H9 (cell line): ENCODE data around the gene RNF40. TPM values are rescaled to one million over a fixed set of nuclear protein-coding genes. Genes with fewer than 3 reads are reported as not detected.

Experiments
- DNase-seq: peaks from one replicate; pipeline ENCODE4 v3.0.0-alpha.2; 2017
- H2AFZ ChIP-seq: one replicate; pipeline ENCODE4 v1.6.1; 2013; ENCODE audit warnings: mild to moderate bottlenecking, low read length, control low read depth, moderate library complexity
- H2AK5ac ChIP-seq: 2 replicates; pipeline ENCODE4 v1.6.1; 2013; ENCODE audit warnings: low read length, control low read depth, mixed read lengths; ENCODE audit not compliant: insufficient read length
- H2BK120ac ChIP-seq: one replicate; pipeline ENCODE4 v1.6.1; 2013; ENCODE audit warnings: low read depth, mild to moderate bottlenecking, low read length, control low read depth, inconsistent platforms; ENCODE audit not compliant: poor library complexity, severe bottlenecking
- H2BK12ac ChIP-seq: 2 replicates; pipeline ENCODE4 v1.6.1; 2013; ENCODE audit warnings: low read length, control low read depth, mixed read lengths, low read depth; ENCODE audit not compliant: insufficient read length
- H2BK15ac ChIP-seq: 2 replicates; pipeline ENCODE4 v1.6.1; 2013; ENCODE audit warnings: low read depth, low read length, control low read depth
- H2BK20ac ChIP-seq: one replicate; pipeline ENCODE4 v1.6.1; 2013; ENCODE audit warnings: low read depth, mild to moderate bottlenecking, low read length, control low read depth, inconsistent platforms; ENCODE audit not compliant: poor library complexity, severe bottlenecking
- H2BK5ac ChIP-seq: 2 replicates; pipeline ENCODE4 v1.6.1; 2013; ENCODE audit warnings: low read length, control low read depth, mixed read lengths; ENCODE audit not compliant: insufficient read length
- H3K14ac ChIP-seq: 2 replicates; pipeline ENCODE4 v1.6.1; 2013; ENCODE audit warnings: low read length, control low read depth; ENCODE audit not compliant: insufficient read depth
- H3K18ac ChIP-seq: 2 replicates; pipeline ENCODE4 v1.6.1; 2013; ENCODE audit warnings: low read depth, mild to moderate bottlenecking, mixed read lengths, low read length, control low read depth; ENCODE audit not compliant: insufficient read length
- H3K23ac ChIP-seq: 2 replicates; pipeline ENCODE4 v1.6.1; 2013; ENCODE audit warnings: low read length, control low read depth, mixed read lengths, low read depth; ENCODE audit not compliant: insufficient read length
- H3K23me2 ChIP-seq: 2 replicates; pipeline ENCODE4 v1.6.1; 2013; ENCODE audit warnings: low read depth, mild to moderate bottlenecking, mixed read lengths, low read length, control low read depth; ENCODE audit not compliant: insufficient read length, poor library complexity, severe bottlenecking
- H3K27ac ChIP-seq: 2 replicates; pipeline ENCODE4 v1.5.1; 2013; ENCODE audit warnings: low read length, control low read depth, mixed read lengths, low read depth; ENCODE audit not compliant: insufficient read length
- H3K27me3 ChIP-seq: 2 replicates; pipeline ENCODE4 v1.6.1; 2013; ENCODE audit warnings: low read length, control low read depth, inconsistent platforms; ENCODE audit not compliant: insufficient read depth
- H3K4ac ChIP-seq: 2 replicates; pipeline ENCODE4 v1.6.1; 2013; ENCODE audit warnings: low read depth, mild to moderate bottlenecking, control low read depth, inconsistent platforms, low read length, moderate library complexity
- H3K4me1 ChIP-seq: 2 replicates; pipeline ENCODE4 v1.6.1; 2013; ENCODE audit warnings: low read length, control low read depth, inconsistent platforms; ENCODE audit not compliant: insufficient read depth
- H3K4me2 ChIP-seq: 2 replicates; pipeline ENCODE4 v1.6.1; 2013; ENCODE audit warnings: low read length, control low read depth, mixed read lengths; ENCODE audit not compliant: insufficient read length, insufficient read depth
- H3K56ac ChIP-seq: 2 replicates; pipeline ENCODE4 v1.6.1; 2013; ENCODE audit warnings: low read depth, mild to moderate bottlenecking, mixed read lengths, low read length, control low read depth; ENCODE audit not compliant: insufficient read length
- H3K79me1 ChIP-seq: 2 replicates; pipeline ENCODE4 v1.6.1; 2013; ENCODE audit warnings: low read depth, mild to moderate bottlenecking, moderate library complexity, low read length, control low read depth, inconsistent platforms; ENCODE audit not compliant: insufficient read depth, poor library complexity, severe bottlenecking
- H3K79me2 ChIP-seq: 2 replicates; pipeline ENCODE4 v1.6.1; 2013; ENCODE audit warnings: low read length, control low read depth, inconsistent platforms; ENCODE audit not compliant: insufficient read depth
- H3K9ac ChIP-seq: 2 replicates; pipeline ENCODE4 v1.6.1; 2013; ENCODE audit warnings: low read length, control low read depth, mixed read lengths; ENCODE audit not compliant: insufficient read length; ENCODE audit errors: extremely low read depth
- H3K9me3 ChIP-seq: one replicate; pipeline ENCODE4 v1.6.1; 2013; ENCODE audit warnings: low read depth, low read length, inconsistent platforms; ENCODE audit not compliant: control insufficient read depth
- H3T11ph ChIP-seq: one replicate; pipeline ENCODE4 v1.6.1; 2013; ENCODE audit warnings: mild to moderate bottlenecking, low read length, control low read depth, inconsistent platforms
- H4K20me1 ChIP-seq: one replicate; pipeline ENCODE4 v1.6.1; 2013; ENCODE audit not compliant: control insufficient read depth, insufficient read length, insufficient read depth
- H4K5ac ChIP-seq: 2 replicates; pipeline ENCODE4 v1.6.1; 2013; ENCODE audit warnings: low read depth, mild to moderate bottlenecking, mixed read lengths, low read length, control low read depth; ENCODE audit not compliant: insufficient read length
- H4K8ac ChIP-seq: replicated peaks from 2 replicates; pipeline ENCODE4 v1.6.1; 2013; ENCODE audit warnings: low read length, control low read depth, mixed read lengths, low read depth; ENCODE audit not compliant: insufficient read length
- H4K91ac ChIP-seq: 2 replicates; pipeline ENCODE4 v1.6.1; 2013; ENCODE audit warnings: low read depth, mild to moderate bottlenecking, moderate library complexity, mixed read lengths, low read length, control low read depth; ENCODE audit not compliant: insufficient read length
- H3K27ac Mint-ChIP-seq, 3 experiments: 2 replicates in 2 of 3; 3 replicates in 1 of 3; pipeline ENCODE4 v1.8.0; 2020 to 2021; ENCODE audit warnings: mixed read lengths in 3 of 3, mild to moderate bottlenecking in 1 of 3, moderate library complexity in 1 of 3
- H3K27me3 Mint-ChIP-seq: 2 replicates; pipeline ENCODE4 v1.8.0; 2021; ENCODE audit warnings: low read depth, mild to moderate bottlenecking, moderate library complexity, mixed read lengths
- H3K36me3 Mint-ChIP-seq, 3 experiments: 2 replicates in 2 of 3; 3 replicates in 1 of 3; pipeline ENCODE4 v1.8.0; 2020 to 2021; ENCODE audit warnings: low read depth in 3 of 3, mixed read lengths in 3 of 3; ENCODE audit not compliant: insufficient read depth in 1 of 3
- H3K4me1 Mint-ChIP-seq, 2 experiments: 2 replicates each; pipeline ENCODE4 v1.8.0; 2020; ENCODE audit warnings: mixed read lengths in 2 of 2
- H3K4me3 Mint-ChIP-seq, 2 experiments: 2 replicates in 1 of 2; 3 replicates in 1 of 2; pipeline ENCODE4 v1.8.0; 2020 to 2021; ENCODE audit warnings: mild to moderate bottlenecking in 2 of 2, mixed read lengths in 2 of 2, moderate library complexity in 1 of 2
- H3K9me3 Mint-ChIP-seq, 2 experiments: 2 replicates in 1 of 2; 3 replicates in 1 of 2; pipeline ENCODE4 v1.8.0; 2020; ENCODE audit warnings: mild to moderate bottlenecking in 2 of 2, mixed read lengths in 2 of 2, moderate library complexity in 1 of 2
- CTCF ChIP-seq: fragments of 200-600 bp; sonication (generic); conservative IDR thresholded peaks from 3 replicates; pipeline ENCODE4 v1.8.0; 2021; ENCODE audit warnings: antibody characterized with exemption, mild to moderate bottlenecking
- WGBS: extraction: QIAGEN DNeasy Blood & Tissue Kit; methylation state at CpG from one replicate; pipeline ENCODE4 v1.1.7; 2013; ENCODE audit warnings: missing lambda C conversion rate, low lambda C conversion rate, mixed read lengths; ENCODE audit not compliant: insufficient read length; ENCODE audit errors: extremely low coverage; 5-methylcytosine and 5-hydroxymethylcytosine counted together
- total RNA-seq: library from RNA; stranded (reverse); gene quantifications from 2 replicates; pipeline ENCODE4 v1.2.1, GENCODE V29; 2021

RNF40 gene
- total RNA-seq, 1 experiment from 2014 or later = 103 TPM

DNA sequence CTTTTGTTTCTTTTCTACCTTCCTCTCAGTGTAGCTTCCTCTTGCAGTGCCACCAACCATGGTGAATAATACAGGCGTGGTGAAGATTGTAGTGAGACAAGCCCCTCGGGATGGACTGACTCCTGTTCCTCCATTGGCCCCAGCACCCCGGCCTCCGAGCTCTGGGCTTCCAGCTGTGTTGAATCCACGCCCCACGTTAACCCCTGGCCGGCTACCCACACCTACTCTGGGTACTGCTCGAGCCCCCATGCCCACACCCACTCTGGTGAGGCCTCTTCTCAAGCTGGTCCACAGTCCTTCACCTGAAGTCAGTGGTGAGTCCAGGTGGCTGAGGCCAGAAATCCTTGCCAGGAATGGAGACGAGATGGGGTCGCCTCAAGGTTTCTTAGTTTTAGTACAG is 39.2 kb upstream of the RNF40 start:
- no peak overlapping the region for H3K18ac ChIP-seq
- no peak overlapping the region for H4K5ac ChIP-seq
- no peak overlapping the region for H3K23ac ChIP-seq
- H3K27me3 ChIP-seq = no peaks in the 10 kb centered on the region
- H3K4ac ChIP-seq = no peak overlapping the region
- no peak overlapping the region for H3K9ac ChIP-seq
- H2AFZ ChIP-seq = no peak overlapping the region
- no peak overlapping the region for H2BK120ac ChIP-seq
- H3K4me2 ChIP-seq = no peak overlapping the region
- no peaks in the 10 kb centered on the region for H3K23me2 ChIP-seq
- TF ChIP-seq CTCF = no peak
- no peak overlapping the region for H2AK5ac ChIP-seq
- no CpG with 5 or more reads among the region's 10 CpGs for WGBS
- Mint-ChIP-seq H3K4me1 (peaks cover 3 to 4% of the 10 kb centered on the region in 2 experiments), H3K36me3 (peaks cover 57 to 86% (median 70%) of the 10 kb centered on the region in 3 experiments), H3K9me3 (peaks cover 0 to 2% of the 10 kb centered on the region in 2 experiments; a peak in 2 of 5 replicates), H3K4me3 (peak overlapping the region in 1 of 2 experiments; percentile 63; a peak in 2 of 5 replicates), H3K27me3 (no peaks in the 10 kb centered on the region), H3K27ac (no peak overlapping the region)
- H3K9me3 ChIP-seq = no peaks in the 10 kb centered on the region
- H2BK5ac ChIP-seq = no peak overlapping the region
- no peak overlapping the region for H3K14ac ChIP-seq
- H4K8ac ChIP-seq = no peak overlapping the region
- H3K79me1 ChIP-seq = no peaks in the 10 kb centered on the region
- H3K27ac ChIP-seq = no peak overlapping the region
- no peak overlapping the region for H4K91ac ChIP-seq
- no peaks in the 10 kb centered on the region for H4K20me1 ChIP-seq
- H3K56ac ChIP-seq = no peak overlapping the region
- no peak overlapping the region for H3T11ph ChIP-seq
- H2BK15ac ChIP-seq = no peak overlapping the region
- H3K79me2 ChIP-seq = no peaks in the 10 kb centered on the region; the same call in 1 of the 2 replicates
- no peak overlapping the region for H2BK12ac ChIP-seq
- H2BK20ac ChIP-seq = no peak overlapping the region
- DNase-seq = no peak
- no peaks in the 10 kb centered on the region for H3K4me1 ChIP-seq
